ENCODE data around the gene APOBEC3H. TPM values are rescaled to one million over a fixed set of nuclear protein-coding genes. Genes with fewer than 3 reads are reported as not detected.

APOBEC3H gene
- total RNA-seq, 4 donors from 2014 or later = not detected

GRCh38 chr22:39120983-39121382, 23.9 kb downstream of the APOBEC3H start:
- no peak for TF ChIP-seq CTCF (IDR thresholded peaks at IDR 0.05; ENCODE audit: low read depth)

GRCh38 chr22:39122772-39123470, 25.9 kb downstream of the APOBEC3H start:
- TF ChIP-seq CTCF (IDR thresholded peaks at IDR 0.05; ENCODE audit: low read depth) = no peak

- TF ChIP-seq CTCF (IDR thresholded peaks at IDR 0.05; ENCODE audit: low read depth) = no peak
These were observed 26.9 kb downstream of the APOBEC3H start for GRCh38 chr22:39123751-39124581.

GRCh38 chr22:39125622-39126021, 28.6 kb downstream of the APOBEC3H start:
- no peak for TF ChIP-seq CTCF (IDR thresholded peaks at IDR 0.05; ENCODE audit: low read depth)

- TF ChIP-seq CTCF (IDR thresholded peaks at IDR 0.05; ENCODE audit: low read depth) = no peak
These were observed 31.5 kb downstream of the APOBEC3H start for GRCh38 chr22:39128508-39128907.

- no peak for TF ChIP-seq CTCF (IDR thresholded peaks at IDR 0.05; ENCODE audit: low read depth)
These were observed 32.0 kb downstream of the APOBEC3H start for GRCh38 chr22:39129081-39129480.

GRCh38 chr22:39129746-39130145, 32.7 kb downstream of the APOBEC3H start:
- no peak for TF ChIP-seq CTCF (IDR thresholded peaks at IDR 0.05; ENCODE audit: low read depth)

Measured in subcutaneous adipose tissue (tissue), 4 donors.